Natural killer cell (primary cell): ENCODE results near the gene UFD1. TPM values are rescaled to one million over a fixed set of nuclear protein-coding genes. Genes with fewer than 3 reads are reported as not detected.

Source experiments
- ATAC-seq, 3 donors: fragments of 150-1000 bp in 2 of 3; fragments of 200-7000 bp in 1 of 3; cut with Tn5 transposase; 1 replicate in 1 of 3; 2 replicates in 2 of 3; pipeline ENCODE4 v1.10.0; 2021; ENCODE audit warnings: mild to moderate bottlenecking in 2 of 3, moderate library complexity in 2 of 3
- DNase-seq, 2 donors: peaks; one replicate each; pipeline versions ENCODE4 v3.0.0 to v3.0.0-alpha.2; 2013 to 2021; ENCODE audit warnings: mixed read lengths in 1 of 2
- H3K27ac ChIP-seq: one replicate; pipeline ENCODE4 v1.5.1; 2013; ENCODE audit warnings: mild to moderate bottlenecking, low read length
- H3K27me3 ChIP-seq: one replicate; pipeline ENCODE4 v1.6.1; 2013; ENCODE audit warnings: low read length; ENCODE audit not compliant: control insufficient read depth, insufficient read depth
- H3K36me3 ChIP-seq: one replicate; pipeline ENCODE4 v1.6.1; 2013; ENCODE audit warnings: low read length; ENCODE audit not compliant: control insufficient read depth, insufficient read depth
- H3K4me1 ChIP-seq: one replicate; pipeline ENCODE4 v1.6.1; 2013; ENCODE audit warnings: low read length; ENCODE audit not compliant: control insufficient read depth, insufficient read depth
- H3K4me3 ChIP-seq: one replicate; pipeline ENCODE4 v1.5.1; 2013; ENCODE audit warnings: low read length
- H3K9me3 ChIP-seq: one replicate; pipeline ENCODE4 v1.6.1; 2013; ENCODE audit warnings: low read length; ENCODE audit not compliant: control insufficient read depth, insufficient read depth
- H3K27ac Mint-ChIP-seq, 2 donors: one replicate each; pipeline ENCODE4 v1.8.0; 2022; ENCODE audit warnings: mild to moderate bottlenecking in 2 of 2, mixed read lengths in 2 of 2, moderate library complexity in 1 of 2
- H3K27me3 Mint-ChIP-seq, 2 donors: one replicate each; pipeline ENCODE4 v1.8.0; 2022; ENCODE audit warnings: low read depth in 2 of 2, mixed read lengths in 2 of 2
- H3K36me3 Mint-ChIP-seq: one replicate; pipeline ENCODE4 v1.8.0; 2022; ENCODE audit warnings: mixed read lengths
- H3K4me1 Mint-ChIP-seq, 2 donors: one replicate each; pipeline ENCODE4 v1.8.0; 2022; ENCODE audit warnings: mixed read lengths in 2 of 2
- H3K4me3 Mint-ChIP-seq: one replicate; pipeline ENCODE4 v1.8.0; 2022; ENCODE audit warnings: mild to moderate bottlenecking, moderate library complexity, mixed read lengths
- H3K9me3 Mint-ChIP-seq, 2 donors: one replicate each; pipeline ENCODE4 v1.8.0; 2022; ENCODE audit warnings: mixed read lengths in 2 of 2
- CTCF ChIP-seq: fragments of 200-600 bp; IDR thresholded peaks from one replicate; pipeline ENCODE4 v1.8.0; 2022; ENCODE audit warnings: antibody characterized with exemption
- WGBS: methylation state at CpG from one replicate; pipeline ENCODE4 v1.1.7; 2013; ENCODE audit warnings: missing lambda C conversion rate; ENCODE audit not compliant: insufficient coverage; 5-methylcytosine and 5-hydroxymethylcytosine counted together
- intact Hi-C: fragments of 100-400 bp; cut with micrococcal nuclease; formaldehyde crosslinking; loops from one replicate; pipeline ENCODE4 v1.14.2; 2022
- total RNA-seq, 4 donors: library from RNA; stranded (reverse); fragments of 120-200 nt in 1 of 4; gene quantifications; one replicate each; pipeline versions ENCODE4 v1.2.3 to v1.2.4, GENCODE V29; 2013 to 2022

The UFD1 gene
- total RNA-seq, 3 donors from 2014 or later (not counting 1 experiment from before 2014, with no cell fraction given), result 73.8 to 101 (median 77.8) TPM

DNA sequence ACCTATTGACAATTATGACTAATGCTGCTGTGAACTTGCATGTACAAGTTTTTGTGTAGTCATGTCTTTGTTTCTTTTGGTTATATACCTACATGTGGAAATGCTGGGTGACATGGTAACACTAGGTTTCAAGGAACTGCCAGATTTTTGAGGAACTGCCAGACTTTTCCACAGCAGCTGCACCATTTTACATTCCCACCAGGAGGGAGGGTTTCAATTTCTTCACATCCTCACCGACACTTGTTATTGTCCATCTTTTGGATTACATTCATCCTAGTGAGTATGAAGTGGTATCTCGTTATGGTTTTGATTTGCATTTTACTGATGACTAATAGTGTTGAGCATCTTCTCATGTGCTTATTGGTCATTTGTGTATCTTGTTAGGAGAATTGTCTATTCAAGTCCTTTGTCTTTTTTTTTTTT, 31.9 kb upstream of the UFD1 start:
- no peak overlapping the region for H3K27ac Mint-ChIP-seq
- no peak overlapping the region for H3K4me3 ChIP-seq
- H3K36me3 Mint-ChIP-seq, result no peaks in the 10 kb centered on the region
- H3K9me3 ChIP-seq, result no peaks in the 10 kb centered on the region
- H3K27me3 Mint-ChIP-seq, result no peaks in the 10 kb centered on the region
- intact Hi-C loops, result no loop called here
- no peaks in the 10 kb centered on the region for H3K36me3 ChIP-seq
- TF ChIP-seq CTCF, result no peak
- H3K4me1 ChIP-seq, result peaks cover 5% of the 10 kb centered on the region
- H3K27me3 ChIP-seq, result no peaks in the 10 kb centered on the region
- DNase-seq (no peak), ATAC-seq (no peak)
- peaks cover under 1 to 2% of the 10 kb centered on the region in 2 donors for H3K4me1 Mint-ChIP-seq
- no peaks in the 10 kb centered on the region for H3K9me3 Mint-ChIP-seq
- no CpG with 5 or more reads among the region's 2 CpGs for WGBS
- no peak overlapping the region for H3K27ac ChIP-seq
- no peak overlapping the region for H3K4me3 Mint-ChIP-seq

GRCh38 chr22:19509923-19510322, 30.9 kb upstream of the UFD1 start:
- H3K36me3 Mint-ChIP-seq, result no peaks in the 10 kb centered on the region
- intact Hi-C loops, result no loop called here
- DNase-seq (no peak), ATAC-seq (no peak)
- TF ChIP-seq CTCF, result no peak
- H3K27me3 Mint-ChIP-seq, result no peaks in the 10 kb centered on the region
- Histone ChIP-seq H3K27me3 (no peaks in the 10 kb centered on the region), H3K36me3 (no peaks in the 10 kb centered on the region), H3K4me1 (peaks cover 15% of the 10 kb centered on the region), H3K9me3 (no peaks in the 10 kb centered on the region), H3K27ac (no peak overlapping the region), H3K4me3 (no peak overlapping the region)
- H3K27ac Mint-ChIP-seq, result no peak overlapping the region
- 100% methylated on average over 2 of the region's 2 CpGs for WGBS
- no peaks in the 10 kb centered on the region for H3K9me3 Mint-ChIP-seq
- H3K4me1 Mint-ChIP-seq, result peaks cover 10 to 12% of the 10 kb centered on the region in 2 donors
- H3K4me3 Mint-ChIP-seq, result no peak overlapping the region

DNA sequence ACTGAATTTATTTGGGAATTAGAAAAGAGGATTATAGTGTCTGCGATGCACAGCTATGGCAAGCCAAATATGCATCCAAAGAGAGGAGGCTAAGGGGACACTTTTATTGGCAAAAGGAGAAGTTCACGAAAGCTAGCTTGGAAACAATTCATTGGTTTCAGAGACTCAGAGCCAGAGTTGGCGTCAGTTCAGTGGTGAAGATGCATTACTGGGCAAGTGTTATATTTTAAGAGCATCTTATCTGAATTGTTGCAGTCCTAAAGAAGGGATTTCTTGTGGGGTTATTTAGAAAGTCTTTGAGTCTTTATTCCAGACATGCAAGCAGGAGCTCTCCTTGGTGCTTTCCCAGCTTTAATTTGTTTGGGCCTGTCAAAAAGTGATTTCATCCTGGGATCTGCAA, 30.2 kb upstream of the UFD1 start:
- Mint-ChIP-seq H3K9me3 (no peaks in the 10 kb centered on the region), H3K27ac (no peak overlapping the region), H3K4me3 (no peak overlapping the region), H3K36me3 (no peaks in the 10 kb centered on the region), H3K4me1 (peaks cover 11 to 12% of the 10 kb centered on the region in 2 donors), H3K27me3 (no peaks in the 10 kb centered on the region)
- no peak overlapping the region for H3K4me3 ChIP-seq
- intact Hi-C loops, result no loop called here
- no peak overlapping the region for H3K27ac ChIP-seq
- no peaks in the 10 kb centered on the region for H3K36me3 ChIP-seq
- no peak for DNase-seq
- no peaks in the 10 kb centered on the region for H3K9me3 ChIP-seq
- peaks cover 19% of the 10 kb centered on the region for H3K4me1 ChIP-seq
- WGBS, result 94% methylated on average over 3 of the region's 3 CpGs
- no peak for ATAC-seq
- H3K27me3 ChIP-seq, result no peaks in the 10 kb centered on the region
- TF ChIP-seq CTCF, result no peak

DNA sequence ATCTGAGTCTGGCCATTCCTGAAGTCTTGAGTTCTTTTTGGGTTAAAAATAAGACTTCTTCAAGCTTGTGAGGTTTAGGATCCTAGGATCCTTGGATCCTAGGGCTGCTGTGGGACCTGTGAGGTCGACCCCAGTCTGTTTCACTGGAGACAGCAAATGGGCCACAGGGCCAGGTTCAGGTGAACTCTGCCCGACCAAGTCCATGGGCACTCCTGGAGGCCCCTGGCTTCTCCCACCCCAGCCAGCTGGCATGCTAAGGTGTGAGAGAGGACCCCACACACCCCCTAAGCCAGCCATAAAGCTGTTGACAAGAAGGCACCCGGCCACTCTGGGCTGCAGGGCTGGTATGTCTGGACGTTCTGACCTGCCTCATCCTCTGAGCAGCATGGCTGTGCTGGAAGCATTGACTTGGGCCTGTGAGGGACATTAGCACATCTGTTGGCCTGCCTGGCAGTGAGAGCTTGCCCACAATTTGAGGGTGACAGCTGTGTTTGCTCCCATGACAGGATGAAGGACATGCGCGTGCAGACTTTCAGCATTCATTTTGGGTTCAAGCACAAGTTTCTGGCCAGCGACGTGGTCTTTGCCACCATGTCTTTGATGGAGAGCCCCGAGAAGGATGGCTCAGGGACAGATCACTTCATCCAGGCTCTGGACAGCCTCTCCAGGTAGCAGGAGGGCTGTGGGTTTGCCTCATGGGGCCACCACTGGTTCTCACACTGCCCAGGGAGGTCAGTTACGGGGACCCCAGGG, 29.2 kb upstream of the UFD1 start:
- H3K36me3 Mint-ChIP-seq, result no peaks in the 10 kb centered on the region
- Histone ChIP-seq H3K27me3 (no peaks in the 10 kb centered on the region), H3K27ac (no peak overlapping the region), H3K9me3 (no peaks in the 10 kb centered on the region), H3K36me3 (no peaks in the 10 kb centered on the region), H3K4me3 (no peak overlapping the region), H3K4me1 (peaks cover 19% of the 10 kb centered on the region)
- DNase-seq (no peak), ATAC-seq (no peak)
- H3K9me3 Mint-ChIP-seq, result no peaks in the 10 kb centered on the region
- H3K27ac Mint-ChIP-seq, result no peak overlapping the region
- H3K27me3 Mint-ChIP-seq, result no peaks in the 10 kb centered on the region
- intact Hi-C loops, result no loop called here
- H3K4me1 Mint-ChIP-seq, result peaks cover 11 to 12% of the 10 kb centered on the region in 2 donors
- H3K4me3 Mint-ChIP-seq, result no peak overlapping the region
- TF ChIP-seq CTCF, result no peak
- WGBS, result 96% methylated on average over 10 of the region's 10 CpGs
